GM06990 (cell line): ENCODE measurements around the gene DIAPH3.

Experiments used
- DNase-seq: peaks from one replicate; pipeline ENCODE4 v3.0.0-alpha.2; 2011; ENCODE audit not compliant: insufficient read length; ENCODE audit errors: extremely low read depth
- H3K27me3 ChIP-seq: replicated peaks from 2 replicates; pipeline ENCODE4 v1.6.0; 2011; ENCODE audit warnings: low read length; ENCODE audit not compliant: control insufficient read depth, insufficient read depth
- H3K36me3 ChIP-seq: 2 replicates; pipeline ENCODE4 v1.5.1; 2011; ENCODE audit warnings: low read length; ENCODE audit not compliant: control insufficient read depth, insufficient read depth
- H3K4me3 ChIP-seq: replicated peaks from 2 replicates; pipeline ENCODE4 v1.5.1; 2011; ENCODE audit warnings: low read depth, mild to moderate bottlenecking, control low read depth, low read length
- TF ChIP-seq, protein P1 (sequence below): IDR thresholded peaks from 2 replicates; pipeline ENCODE4 v1.5.1; 2011; ENCODE audit warnings: low read length, control low read depth, mild to moderate bottlenecking, inconsistent platforms; ENCODE audit not compliant: insufficient read depth, poor library complexity, severe bottlenecking

Gene DIAPH3

DNA sequence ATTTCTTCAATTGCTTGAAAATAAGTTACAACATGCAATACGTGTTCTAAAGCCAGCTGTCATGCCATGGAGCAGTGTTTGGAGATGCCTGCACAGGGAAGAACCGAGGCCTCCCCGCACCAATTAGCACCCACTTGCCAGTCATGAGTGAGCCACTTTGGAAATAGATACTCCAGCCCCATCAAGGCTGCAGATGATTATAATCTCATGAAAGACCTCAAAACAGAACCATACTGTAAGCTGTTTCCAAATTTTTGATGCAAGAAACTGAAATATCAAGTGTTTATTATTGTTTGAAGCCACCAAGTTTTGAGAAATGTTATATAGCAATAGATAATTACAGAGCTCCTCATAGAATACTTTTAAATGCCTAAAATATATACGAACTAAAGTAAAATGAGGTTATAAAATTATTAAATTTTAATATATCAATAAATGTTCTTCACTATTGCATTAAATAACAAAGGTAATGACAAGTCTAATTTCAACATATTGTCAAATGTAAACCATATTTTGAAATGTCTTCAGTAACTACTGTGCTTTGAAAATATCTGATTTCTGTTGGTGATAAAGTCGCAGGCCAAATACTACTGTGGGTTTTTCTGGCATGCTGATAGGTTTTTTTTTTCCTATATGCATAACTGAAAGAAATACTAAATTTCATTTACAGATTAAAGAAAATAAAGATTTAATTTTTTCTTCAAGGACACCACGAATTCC, 43.0 kb downstream of the DIAPH3 start:
- TF ChIP-seq, protein P1, sequence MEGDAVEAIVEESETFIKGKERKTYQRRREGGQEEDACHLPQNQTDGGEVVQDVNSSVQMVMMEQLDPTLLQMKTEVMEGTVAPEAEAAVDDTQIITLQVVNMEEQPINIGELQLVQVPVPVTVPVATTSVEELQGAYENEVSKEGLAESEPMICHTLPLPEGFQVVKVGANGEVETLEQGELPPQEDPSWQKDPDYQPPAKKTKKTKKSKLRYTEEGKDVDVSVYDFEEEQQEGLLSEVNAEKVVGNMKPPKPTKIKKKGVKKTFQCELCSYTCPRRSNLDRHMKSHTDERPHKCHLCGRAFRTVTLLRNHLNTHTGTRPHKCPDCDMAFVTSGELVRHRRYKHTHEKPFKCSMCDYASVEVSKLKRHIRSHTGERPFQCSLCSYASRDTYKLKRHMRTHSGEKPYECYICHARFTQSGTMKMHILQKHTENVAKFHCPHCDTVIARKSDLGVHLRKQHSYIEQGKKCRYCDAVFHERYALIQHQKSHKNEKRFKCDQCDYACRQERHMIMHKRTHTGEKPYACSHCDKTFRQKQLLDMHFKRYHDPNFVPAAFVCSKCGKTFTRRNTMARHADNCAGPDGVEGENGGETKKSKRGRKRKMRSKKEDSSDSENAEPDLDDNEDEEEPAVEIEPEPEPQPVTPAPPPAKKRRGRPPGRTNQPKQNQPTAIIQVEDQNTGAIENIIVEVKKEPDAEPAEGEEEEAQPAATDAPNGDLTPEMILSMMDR: no peak
- no peak overlapping the region for H3K4me3 ChIP-seq
- no peak for DNase-seq
- no peaks in the 10 kb centered on the region for H3K27me3 ChIP-seq
- no peaks in the 10 kb centered on the region for H3K36me3 ChIP-seq

DNA sequence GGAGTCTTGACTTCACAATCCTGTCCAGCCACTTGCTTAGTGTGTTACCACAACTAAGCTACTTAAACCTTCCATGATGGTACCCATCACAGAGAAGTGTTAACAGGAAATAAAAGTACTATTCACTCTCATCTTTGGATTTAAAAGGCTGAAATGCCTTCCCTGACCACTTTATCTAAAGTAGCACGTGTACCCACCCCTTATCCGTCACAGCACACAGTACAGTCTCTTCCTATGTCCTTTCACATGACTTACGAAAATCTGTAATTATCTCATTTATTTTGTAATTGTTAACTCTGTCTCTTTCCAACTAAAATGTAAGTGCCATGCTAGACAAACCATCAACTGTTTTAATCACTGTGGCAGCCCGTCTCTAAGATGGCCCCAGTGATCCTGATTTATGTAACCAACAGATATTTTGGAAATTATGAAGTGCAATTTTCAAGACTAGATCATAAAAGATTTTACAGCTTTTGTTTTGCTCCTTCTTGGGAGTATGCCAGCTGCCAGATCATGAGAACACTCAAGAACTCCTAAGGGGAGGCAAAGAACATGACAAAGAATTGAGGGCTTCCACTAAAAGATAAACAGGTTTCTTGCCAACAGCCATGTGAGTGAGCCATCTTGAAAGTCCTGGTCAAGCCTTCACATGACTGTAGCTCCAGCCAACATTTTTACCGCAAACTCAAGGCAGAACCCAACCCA, 44.9 kb downstream of the DIAPH3 start:
- Histone ChIP-seq H3K27me3 (no peaks in the 10 kb centered on the region), H3K36me3 (no peaks in the 10 kb centered on the region), H3K4me3 (no peak overlapping the region)
- TF ChIP-seq, protein P1: no peak
- DNase-seq: no peak

DNA sequence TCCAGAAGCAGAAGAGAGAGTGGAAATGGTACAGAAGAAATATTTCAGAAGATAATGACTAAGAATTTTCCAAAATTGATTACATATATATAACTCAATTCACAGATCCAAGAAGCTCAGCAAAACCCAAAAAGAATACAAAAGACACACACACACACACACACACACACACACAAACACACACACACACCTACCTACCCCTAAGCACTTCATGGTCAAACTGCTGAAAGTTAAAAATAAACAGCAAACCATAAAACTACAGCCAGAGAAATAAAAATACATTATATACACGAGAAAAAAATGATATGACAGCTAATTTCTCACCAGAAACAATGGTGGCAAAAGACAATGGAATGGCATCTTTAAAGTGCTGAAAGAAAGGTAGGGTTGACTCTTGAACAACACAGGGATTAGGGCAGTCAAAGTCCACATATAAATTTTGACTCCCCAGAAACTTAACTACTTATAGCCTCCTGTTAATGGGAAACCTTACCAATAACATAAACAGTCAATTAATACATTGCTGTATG, 49.2 kb downstream of the DIAPH3 start:
- H3K36me3 ChIP-seq: peaks cover 2% of the 10 kb centered on the region; the same call in 1 of the 2 replicates
- H3K4me3 ChIP-seq: no peak overlapping the region
- DNase-seq: no peak
- TF ChIP-seq, protein P1: no peak
- no peaks in the 10 kb centered on the region for H3K27me3 ChIP-seq

DNA sequence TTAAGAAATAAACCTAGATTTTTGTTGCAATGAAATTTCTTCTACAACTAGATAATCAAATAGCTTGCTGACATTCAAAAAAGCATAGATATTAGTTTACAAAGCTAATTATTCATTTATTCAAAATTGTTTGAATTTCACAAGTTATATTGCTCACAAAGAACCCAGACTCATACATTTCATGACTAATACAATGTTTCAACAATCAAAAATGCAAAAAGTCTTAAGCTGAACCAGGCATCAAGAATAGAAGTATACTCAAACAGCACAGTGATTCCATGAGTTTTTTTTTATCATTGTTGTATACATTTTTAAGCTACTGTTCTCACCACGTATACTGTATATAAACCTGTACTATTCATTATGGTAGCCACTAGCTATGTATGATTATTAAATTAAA, 51.0 kb downstream of the DIAPH3 start:
- no peaks in the 10 kb centered on the region for H3K27me3 ChIP-seq
- TF ChIP-seq, protein P1: no peak
- H3K4me3 ChIP-seq: no peak overlapping the region
- DNase-seq: no peak
- H3K36me3 ChIP-seq: peaks cover 2% of the 10 kb centered on the region; the same call in 1 of the 2 replicates

DNA sequence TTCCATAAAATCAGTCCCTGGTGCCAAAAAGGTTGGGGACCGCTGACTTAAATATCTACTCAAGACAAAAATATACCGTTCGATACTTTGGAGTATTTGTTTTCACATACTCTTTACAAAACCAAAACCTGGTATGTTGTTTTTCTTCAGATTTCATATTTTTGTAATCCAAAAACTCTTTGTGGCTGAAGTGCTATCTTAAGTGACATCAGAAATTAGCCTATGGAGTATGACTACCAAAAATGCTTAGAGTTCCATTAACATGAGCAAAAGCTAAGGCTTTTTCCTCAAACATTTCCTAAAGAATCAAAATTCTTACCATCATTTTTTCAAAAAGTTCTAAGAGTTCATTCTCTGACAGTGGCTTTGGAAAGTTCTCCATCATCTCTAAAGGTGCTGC, 52.0 kb downstream of the DIAPH3 start:
- no peak overlapping the region for H3K4me3 ChIP-seq
- no peaks in the 10 kb centered on the region for H3K27me3 ChIP-seq
- no peak for DNase-seq
- H3K36me3 ChIP-seq: peaks cover 2% of the 10 kb centered on the region; the same call in 1 of the 2 replicates
- TF ChIP-seq, protein P1: no peak
